Endothelial cell (in vitro differentiated cells): ENCODE measurements around the gene R3HDM2. TPM values are rescaled to one million over a fixed set of nuclear protein-coding genes. Genes with fewer than 3 reads are reported as not detected.

Source experiments
- DNase-seq: peaks from one replicate; pipeline ENCODE4 v3.0.0; 2021; ENCODE audit warnings: low spot score
- H3K27ac Mint-ChIP-seq: one replicate; pipeline ENCODE4 v1.8.0; 2021; ENCODE audit warnings: mixed read lengths, inconsistent platforms; ENCODE audit not compliant: unreplicated experiment
- H3K27me3 Mint-ChIP-seq: one replicate; pipeline ENCODE4 v1.8.0; 2021; ENCODE audit warnings: mild to moderate bottlenecking, moderate library complexity, mixed read lengths, inconsistent platforms; ENCODE audit not compliant: unreplicated experiment
- H3K36me3 Mint-ChIP-seq: one replicate; pipeline ENCODE4 v1.8.0; 2021; ENCODE audit warnings: mild to moderate bottlenecking, low read depth, mixed read lengths, inconsistent platforms; ENCODE audit not compliant: unreplicated experiment
- H3K4me1 Mint-ChIP-seq: one replicate; pipeline ENCODE4 v1.8.0; 2021; ENCODE audit warnings: mild to moderate bottlenecking, mixed read lengths, inconsistent platforms; ENCODE audit not compliant: unreplicated experiment
- H3K4me3 Mint-ChIP-seq: one replicate; pipeline ENCODE4 v1.8.0; 2021; ENCODE audit warnings: mild to moderate bottlenecking, mixed read lengths, inconsistent platforms; ENCODE audit not compliant: unreplicated experiment
- H3K9me3 Mint-ChIP-seq: one replicate; pipeline ENCODE4 v1.8.0; 2021; ENCODE audit warnings: mixed read lengths, inconsistent platforms; ENCODE audit not compliant: unreplicated experiment
- total RNA-seq: library from RNA; stranded (reverse); fragmentation: NEBNext Ultra II Directional; extraction: Animal tissue kit (Norgen Biotek cat#: 25700); gene quantifications from one replicate; pipeline ENCODE4 v1.2.1, GENCODE V29; 2021; ENCODE audit not compliant: unreplicated experiment
- TF ChIP-seq, protein P1 (sequence below): fragments of 200-600 bp; sonication (generic); IDR thresholded peaks from one replicate; pipeline ENCODE4 v1.5.0; 2021; ENCODE audit warnings: antibody characterized with exemption; ENCODE audit not compliant: unreplicated experiment

R3HDM2 gene
- total RNA-seq, 1 donor from 2014 or later: 39.4 TPM

- Mint-ChIP-seq H3K36me3 (peaks cover 4% of the 10 kb centered on the region), H3K27ac (peak within 1 kb of the TSS; percentile 91), H3K4me1 (peaks cover 19% of the 10 kb centered on the region), H3K4me3 (peak within 1 kb of the TSS; percentile 96), H3K27me3 (peaks cover 31% of the 10 kb centered on the region), H3K9me3 (no peaks in the 10 kb centered on the region)
- DNase-seq: no peak
- TF ChIP-seq, protein P1, sequence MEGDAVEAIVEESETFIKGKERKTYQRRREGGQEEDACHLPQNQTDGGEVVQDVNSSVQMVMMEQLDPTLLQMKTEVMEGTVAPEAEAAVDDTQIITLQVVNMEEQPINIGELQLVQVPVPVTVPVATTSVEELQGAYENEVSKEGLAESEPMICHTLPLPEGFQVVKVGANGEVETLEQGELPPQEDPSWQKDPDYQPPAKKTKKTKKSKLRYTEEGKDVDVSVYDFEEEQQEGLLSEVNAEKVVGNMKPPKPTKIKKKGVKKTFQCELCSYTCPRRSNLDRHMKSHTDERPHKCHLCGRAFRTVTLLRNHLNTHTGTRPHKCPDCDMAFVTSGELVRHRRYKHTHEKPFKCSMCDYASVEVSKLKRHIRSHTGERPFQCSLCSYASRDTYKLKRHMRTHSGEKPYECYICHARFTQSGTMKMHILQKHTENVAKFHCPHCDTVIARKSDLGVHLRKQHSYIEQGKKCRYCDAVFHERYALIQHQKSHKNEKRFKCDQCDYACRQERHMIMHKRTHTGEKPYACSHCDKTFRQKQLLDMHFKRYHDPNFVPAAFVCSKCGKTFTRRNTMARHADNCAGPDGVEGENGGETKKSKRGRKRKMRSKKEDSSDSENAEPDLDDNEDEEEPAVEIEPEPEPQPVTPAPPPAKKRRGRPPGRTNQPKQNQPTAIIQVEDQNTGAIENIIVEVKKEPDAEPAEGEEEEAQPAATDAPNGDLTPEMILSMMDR: no peak
Observed at GRCh38 chr12:57459750-57460467, 29.1 kb upstream of the R3HDM2 start, which contains the start of gene GLI1. Gene GLI1, plus strand, starts transcription at chr12:57459785. Its CDS starts 3,907 bp downstream, at chr12:57463692.

GRCh38 chr12:57459055-57459749 is 28.4 kb upstream of the R3HDM2 start:
- H3K27me3 Mint-ChIP-seq: peaks cover 25% of the 10 kb centered on the region
- TF ChIP-seq, protein P1: peak; percentile 90
- H3K9me3 Mint-ChIP-seq: no peaks in the 10 kb centered on the region
- H3K36me3 Mint-ChIP-seq: peaks cover 4% of the 10 kb centered on the region
- H3K27ac Mint-ChIP-seq: peak overlapping the region; percentile 91
- peak; percentile 96 for DNase-seq
- peaks cover 17% of the 10 kb centered on the region for H3K4me1 Mint-ChIP-seq
- H3K4me3 Mint-ChIP-seq: peak overlapping the region; percentile 96

DNA sequence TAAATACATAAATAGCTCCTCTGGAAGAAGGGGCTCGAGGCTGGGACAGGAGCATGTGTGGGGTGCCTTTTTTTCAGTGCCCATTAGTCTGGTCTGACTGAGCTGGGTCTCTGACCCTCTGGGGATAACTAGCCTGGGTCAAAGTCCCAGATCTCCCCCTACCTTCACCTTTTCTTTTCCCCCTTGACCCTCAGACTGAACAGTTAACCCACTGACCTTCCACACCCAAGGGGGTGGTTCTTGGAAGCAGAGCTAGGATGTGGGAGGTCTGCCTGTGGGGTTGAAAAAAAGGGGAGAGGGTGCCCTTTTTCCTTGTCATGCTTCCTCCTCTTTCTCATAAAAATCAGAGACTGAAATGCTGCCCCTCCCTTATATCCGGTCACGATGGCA is 27.8 kb upstream of the R3HDM2 start:
- Mint-ChIP-seq H3K4me3 (peak overlapping the region; percentile 96), H3K27ac (peak overlapping the region; percentile 91), H3K9me3 (no peaks in the 10 kb centered on the region), H3K4me1 (peaks cover 17% of the 10 kb centered on the region), H3K27me3 (peaks cover 22% of the 10 kb centered on the region), H3K36me3 (peaks cover 4% of the 10 kb centered on the region)
- TF ChIP-seq, protein P1: no peak
- DNase-seq: no peak

DNA sequence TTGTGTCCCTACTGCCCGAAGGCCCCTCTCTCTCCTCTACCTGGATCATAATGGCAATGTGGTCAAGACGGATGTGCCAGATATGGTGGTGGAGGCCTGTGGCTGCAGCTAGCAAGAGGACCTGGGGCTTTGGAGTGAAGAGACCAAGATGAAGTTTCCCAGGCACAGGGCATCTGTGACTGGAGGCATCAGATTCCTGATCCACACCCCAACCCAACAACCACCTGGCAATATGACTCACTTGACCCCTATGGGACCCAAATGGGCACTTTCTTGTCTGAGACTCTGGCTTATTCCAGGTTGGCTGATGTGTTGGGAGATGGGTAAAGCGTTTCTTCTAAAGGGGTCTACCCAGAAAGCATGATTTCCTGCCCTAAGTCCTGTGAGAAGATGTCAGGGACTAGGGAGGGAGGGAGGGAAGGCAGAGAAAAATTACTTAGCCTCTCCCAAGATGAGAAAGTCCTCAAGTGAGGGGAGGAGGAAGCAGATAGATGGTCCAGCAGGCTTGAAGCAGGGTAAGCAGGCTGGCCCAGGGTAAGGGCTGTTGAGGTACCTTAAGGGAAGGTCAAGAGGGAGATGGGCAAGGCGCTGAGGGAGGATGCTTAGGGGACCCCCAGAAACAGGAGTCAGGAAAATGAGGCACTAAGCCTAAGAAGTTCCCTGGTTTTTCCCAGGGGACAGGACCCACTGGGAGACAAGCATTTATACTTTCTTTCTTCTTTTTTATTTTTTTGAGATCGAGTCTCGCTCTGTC is 26.1 kb upstream of the R3HDM2 start:
- TF ChIP-seq, protein P1: no peak
- Mint-ChIP-seq H3K27me3 (peaks cover 21% of the 10 kb centered on the region), H3K4me1 (peaks cover 14% of the 10 kb centered on the region), H3K4me3 (no peak overlapping the region), H3K27ac (no peak overlapping the region), H3K36me3 (peaks cover 4% of the 10 kb centered on the region), H3K9me3 (no peaks in the 10 kb centered on the region)
- DNase-seq: no peak
